Measurements from ENCODE around the gene NCAM1.

DNA sequence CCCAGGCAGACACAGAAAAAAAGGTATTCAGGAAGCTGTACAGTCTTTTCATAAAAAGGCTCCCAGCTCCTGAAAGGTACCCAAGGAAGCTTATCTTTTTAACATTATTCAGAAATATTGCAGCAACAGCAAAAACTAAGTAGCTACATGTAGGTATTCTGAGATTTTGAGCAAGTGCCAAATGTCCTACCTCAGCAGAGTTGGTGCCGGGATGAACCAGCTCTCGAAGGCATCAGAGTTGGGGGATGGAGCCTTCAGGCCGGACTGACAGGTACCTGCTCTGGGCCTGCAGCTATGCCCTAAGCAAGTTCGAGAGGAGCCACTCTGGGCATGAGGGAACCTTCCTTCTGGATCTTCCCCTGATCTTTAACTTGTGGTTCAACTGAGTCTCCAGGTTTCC is 276.0 kb downstream of the NCAM1 start:
- TF ChIP-seq, protein P1, sequence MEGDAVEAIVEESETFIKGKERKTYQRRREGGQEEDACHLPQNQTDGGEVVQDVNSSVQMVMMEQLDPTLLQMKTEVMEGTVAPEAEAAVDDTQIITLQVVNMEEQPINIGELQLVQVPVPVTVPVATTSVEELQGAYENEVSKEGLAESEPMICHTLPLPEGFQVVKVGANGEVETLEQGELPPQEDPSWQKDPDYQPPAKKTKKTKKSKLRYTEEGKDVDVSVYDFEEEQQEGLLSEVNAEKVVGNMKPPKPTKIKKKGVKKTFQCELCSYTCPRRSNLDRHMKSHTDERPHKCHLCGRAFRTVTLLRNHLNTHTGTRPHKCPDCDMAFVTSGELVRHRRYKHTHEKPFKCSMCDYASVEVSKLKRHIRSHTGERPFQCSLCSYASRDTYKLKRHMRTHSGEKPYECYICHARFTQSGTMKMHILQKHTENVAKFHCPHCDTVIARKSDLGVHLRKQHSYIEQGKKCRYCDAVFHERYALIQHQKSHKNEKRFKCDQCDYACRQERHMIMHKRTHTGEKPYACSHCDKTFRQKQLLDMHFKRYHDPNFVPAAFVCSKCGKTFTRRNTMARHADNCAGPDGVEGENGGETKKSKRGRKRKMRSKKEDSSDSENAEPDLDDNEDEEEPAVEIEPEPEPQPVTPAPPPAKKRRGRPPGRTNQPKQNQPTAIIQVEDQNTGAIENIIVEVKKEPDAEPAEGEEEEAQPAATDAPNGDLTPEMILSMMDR (conservative IDR thresholded peaks at IDR 0.05): no peak
- TF ChIP-seq EZH2 (IDR thresholded peaks at IDR 0.05; ENCODE audit: low read depth): no peak
